OCI-LY7 (cell line): ENCODE data around the gene MVB12B.

Source experiments
- EZH2phosphoT487 ChIP-seq: fragments of 200-600 bp; sonication (generic); IDR thresholded peaks from 2 replicates; pipeline ENCODE4 v1.6.1; 2018; ENCODE audit warnings: low read depth, borderline replicate concordance, mild to moderate bottlenecking, mixed run types, antibody characterized with exemption, low read length, moderate library complexity, mixed read lengths
- TF ChIP-seq, protein P1 (sequence below): fragments of 200-600 bp; sonication (generic); conservative IDR thresholded peaks from 2 replicates; pipeline ENCODE4 v1.5.1; 2014; ENCODE audit warnings: mild to moderate bottlenecking, antibody characterized with exemption, low read length, moderate library complexity, mixed read lengths

DNA sequence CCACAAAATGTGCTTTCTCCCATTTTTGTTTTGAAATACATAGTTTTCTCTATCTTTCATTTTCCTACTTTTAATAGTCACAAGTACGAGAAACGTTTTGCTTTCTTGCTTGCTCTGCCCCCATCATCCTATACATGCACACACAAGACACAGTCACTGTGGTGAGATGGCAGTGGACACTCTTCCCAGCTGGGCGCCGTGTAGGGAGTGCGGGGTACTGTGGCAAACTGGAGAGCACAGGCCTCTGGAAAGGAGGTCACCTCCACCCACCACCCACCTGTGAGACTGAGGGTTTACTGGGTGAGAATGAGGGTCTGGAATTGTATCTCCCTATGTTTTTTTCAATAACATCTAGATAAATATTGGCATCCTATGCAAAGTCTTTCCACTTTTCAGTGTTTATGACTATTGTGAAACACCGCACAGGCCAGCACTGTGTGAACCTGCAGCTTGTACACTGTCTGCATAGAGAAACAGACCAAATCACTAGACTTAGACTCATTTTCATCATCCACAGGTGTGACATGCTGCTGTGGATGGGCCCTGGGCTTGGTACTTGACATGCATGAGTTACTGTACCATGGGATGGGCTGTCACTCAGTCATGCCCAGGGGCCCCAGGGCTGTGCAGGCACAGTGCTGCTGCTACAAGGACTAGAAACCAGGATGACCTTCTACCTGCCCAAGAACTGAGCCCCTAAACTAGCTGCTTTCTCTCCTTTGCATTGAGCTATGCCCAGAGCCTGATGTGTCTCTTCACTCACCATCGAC is 169.0 kb downstream of the MVB12B start:
- TF ChIP-seq, protein P1, sequence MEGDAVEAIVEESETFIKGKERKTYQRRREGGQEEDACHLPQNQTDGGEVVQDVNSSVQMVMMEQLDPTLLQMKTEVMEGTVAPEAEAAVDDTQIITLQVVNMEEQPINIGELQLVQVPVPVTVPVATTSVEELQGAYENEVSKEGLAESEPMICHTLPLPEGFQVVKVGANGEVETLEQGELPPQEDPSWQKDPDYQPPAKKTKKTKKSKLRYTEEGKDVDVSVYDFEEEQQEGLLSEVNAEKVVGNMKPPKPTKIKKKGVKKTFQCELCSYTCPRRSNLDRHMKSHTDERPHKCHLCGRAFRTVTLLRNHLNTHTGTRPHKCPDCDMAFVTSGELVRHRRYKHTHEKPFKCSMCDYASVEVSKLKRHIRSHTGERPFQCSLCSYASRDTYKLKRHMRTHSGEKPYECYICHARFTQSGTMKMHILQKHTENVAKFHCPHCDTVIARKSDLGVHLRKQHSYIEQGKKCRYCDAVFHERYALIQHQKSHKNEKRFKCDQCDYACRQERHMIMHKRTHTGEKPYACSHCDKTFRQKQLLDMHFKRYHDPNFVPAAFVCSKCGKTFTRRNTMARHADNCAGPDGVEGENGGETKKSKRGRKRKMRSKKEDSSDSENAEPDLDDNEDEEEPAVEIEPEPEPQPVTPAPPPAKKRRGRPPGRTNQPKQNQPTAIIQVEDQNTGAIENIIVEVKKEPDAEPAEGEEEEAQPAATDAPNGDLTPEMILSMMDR: no peak
- TF ChIP-seq EZH2phosphoT487: no peak
